ENCODE data around the gene ZNF189.

ZNF189 gene

GRCh38 chr9:101449071-101449721 lies 50.5 kb downstream of the ZNF189 start:
- peak overlapping the region; percentile 50 for H3K27ac ChIP-seq (ENCODE audit: low read depth, low read length)

GRCh38 chr9:101450931-101451330 lies 52.3 kb downstream of the ZNF189 start:
- Histone ChIP-seq H3K9ac (ENCODE audit: low read length) (no peak overlapping the region), H3K27me3 (ENCODE audit: control insufficient read depth, insufficient read depth, low read length) (no peaks in the 10 kb centered on the region), H3K4me1 (ENCODE audit: control insufficient read depth, insufficient read depth, low read length) (no peaks in the 10 kb centered on the region), H3K36me3 (ENCODE audit: control insufficient read depth, insufficient read depth, low read length) (no peaks in the 10 kb centered on the region), H3K4me3 (ENCODE audit: low read length) (no peak overlapping the region), H3K27ac (ENCODE audit: low read depth, low read length) (no peak overlapping the region)

More at GRCh38 chr9:101449071-101449721, 50.5 kb downstream of the ZNF189 start:
- H3K27me3 ChIP-seq (ENCODE audit: control insufficient read depth, insufficient read depth, low read length) = no peaks in the 10 kb centered on the region
- no peaks in the 10 kb centered on the region for H3K4me1 ChIP-seq (ENCODE audit: control insufficient read depth, insufficient read depth, low read length)
- no peak overlapping the region for H3K9ac ChIP-seq (ENCODE audit: low read length)
- H3K36me3 ChIP-seq (ENCODE audit: control insufficient read depth, insufficient read depth, low read length) = no peaks in the 10 kb centered on the region
- peak overlapping the region; percentile 69 for H3K4me3 ChIP-seq (ENCODE audit: low read length)

GRCh38 chr9:101451498-101451897 lies 52.8 kb downstream of the ZNF189 start:
- no peak overlapping the region for H3K27ac ChIP-seq (ENCODE audit: low read depth, low read length)
- H3K27me3 ChIP-seq (ENCODE audit: control insufficient read depth, insufficient read depth, low read length) = no peaks in the 10 kb centered on the region
- no peak overlapping the region for H3K4me3 ChIP-seq (ENCODE audit: low read length)
- H3K36me3 ChIP-seq (ENCODE audit: control insufficient read depth, insufficient read depth, low read length) = no peaks in the 10 kb centered on the region
- H3K4me1 ChIP-seq (ENCODE audit: control insufficient read depth, insufficient read depth, low read length) = no peaks in the 10 kb centered on the region
- H3K9ac ChIP-seq (ENCODE audit: low read length) = no peak overlapping the region

GRCh38 chr9:101453776-101454570 lies 55.3 kb downstream of the ZNF189 start:
- no peaks in the 10 kb centered on the region for H3K36me3 ChIP-seq (ENCODE audit: control insufficient read depth, insufficient read depth, low read length)
- no peaks in the 10 kb centered on the region for H3K27me3 ChIP-seq (ENCODE audit: control insufficient read depth, insufficient read depth, low read length)
- H3K9ac ChIP-seq (ENCODE audit: low read length) = no peak overlapping the region
- H3K4me3 ChIP-seq (ENCODE audit: low read length) = no peak overlapping the region
- H3K4me1 ChIP-seq (ENCODE audit: control insufficient read depth, insufficient read depth, low read length) = no peaks in the 10 kb centered on the region
- no peak overlapping the region for H3K27ac ChIP-seq (ENCODE audit: low read depth, low read length)

- no peaks in the 10 kb centered on the region for H3K36me3 ChIP-seq (ENCODE audit: control insufficient read depth, insufficient read depth, low read length)
- no peaks in the 10 kb centered on the region for H3K4me1 ChIP-seq (ENCODE audit: control insufficient read depth, insufficient read depth, low read length)
- no peak overlapping the region for H3K27ac ChIP-seq (ENCODE audit: low read depth, low read length)
- H3K4me3 ChIP-seq (ENCODE audit: low read length) = no peak overlapping the region
- no peaks in the 10 kb centered on the region for H3K27me3 ChIP-seq (ENCODE audit: control insufficient read depth, insufficient read depth, low read length)
- no peak overlapping the region for H3K9ac ChIP-seq (ENCODE audit: low read length)
These were observed 57.1 kb downstream of the ZNF189 start for GRCh38 chr9:101455656-101456240.

DNA sequence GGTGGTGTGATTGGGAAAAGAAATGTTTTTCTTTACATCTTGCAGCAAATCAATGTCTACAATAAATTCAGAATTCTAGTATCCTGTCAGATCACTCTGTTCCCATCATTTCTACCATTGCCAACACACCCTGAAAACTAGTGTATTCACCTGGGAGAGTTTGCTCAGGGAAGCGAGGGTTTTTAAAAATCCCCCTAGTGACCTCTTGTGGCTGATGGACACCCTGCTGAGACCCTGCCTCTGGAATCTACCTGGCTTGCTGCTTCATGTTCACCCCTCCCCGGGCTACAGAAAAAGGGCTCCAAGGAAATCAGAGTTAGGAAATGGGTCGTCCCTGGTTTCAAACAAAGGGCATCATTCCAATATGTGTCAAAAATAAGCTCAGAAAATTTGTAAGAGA lies 58.4 kb downstream of the ZNF189 start:
- H3K27me3 ChIP-seq (ENCODE audit: control insufficient read depth, insufficient read depth, low read length) = no peaks in the 10 kb centered on the region
- H3K4me3 ChIP-seq (ENCODE audit: low read length) = no peak overlapping the region
- no peak overlapping the region for H3K27ac ChIP-seq (ENCODE audit: low read depth, low read length)
- no peaks in the 10 kb centered on the region for H3K36me3 ChIP-seq (ENCODE audit: control insufficient read depth, insufficient read depth, low read length)
- no peaks in the 10 kb centered on the region for H3K4me1 ChIP-seq (ENCODE audit: control insufficient read depth, insufficient read depth, low read length)
- H3K9ac ChIP-seq (ENCODE audit: low read length) = no peak overlapping the region

- Histone ChIP-seq H3K36me3 (ENCODE audit: control insufficient read depth, insufficient read depth, low read length) (no peaks in the 10 kb centered on the region), H3K27me3 (ENCODE audit: control insufficient read depth, insufficient read depth, low read length) (no peaks in the 10 kb centered on the region)
These were observed 60.4 kb downstream of the ZNF189 start for GRCh38 chr9:101458963-101459631.

More at GRCh38 chr9:101458963-101459631, 60.4 kb downstream of the ZNF189 start:
- no peaks in the 10 kb centered on the region for H3K4me1 ChIP-seq (ENCODE audit: control insufficient read depth, insufficient read depth, low read length)
- no peak overlapping the region for H3K9ac ChIP-seq (ENCODE audit: low read length)
- no peak overlapping the region for H3K27ac ChIP-seq (ENCODE audit: low read depth, low read length)
- no peak overlapping the region for H3K4me3 ChIP-seq (ENCODE audit: low read length)
